B cell (primary cell): ENCODE measurements around the gene DCAF4. TPM values are rescaled to one million over a fixed set of nuclear protein-coding genes. Genes with fewer than 3 reads are reported as not detected.

Experiments
- ATAC-seq: fragments of 200-7000 bp; cut with Tn5 transposase; one replicate; pipeline ENCODE4 v1.10.0; 2021; ENCODE audit warnings: low read depth, mild to moderate bottlenecking, moderate number of reproducible peaks, moderate library complexity
- CTCF ChIA-PET: fragments of 350-600 bp; sonication (Branson Sonifier 250); formaldehyde crosslinking; loops from one replicate; lab custom pipeline; 2021; ENCODE audit warnings: antibody characterized with exemption, inconsistent platforms; lab: Charles Lee
- POLR2A ChIA-PET: fragments of 350-600 bp; sonication (Branson Sonifier 250); formaldehyde crosslinking; loops from one replicate; lab custom pipeline; 2021; ENCODE audit warnings: antibody characterized with exemption; lab: Charles Lee
- DNase-seq: peaks from one replicate; pipeline ENCODE4 v3.0.0; 2013
- H2AFZ ChIP-seq: 2 replicates; pipeline ENCODE4 v1.6.1; 2012; ENCODE audit warnings: mild to moderate bottlenecking, low read depth, low read length; ENCODE audit not compliant: insufficient read depth, poor library complexity, severe bottlenecking
- H3K27ac ChIP-seq, 2 donors: 1 replicate in 1 of 2; 2 replicates in 1 of 2; pipeline ENCODE4 v1.5.1; 2012 to 2013; ENCODE audit warnings: low read length in 2 of 2, mild to moderate bottlenecking in 2 of 2, moderate library complexity in 1 of 2
- H3K27me3 ChIP-seq, 4 experiments: fragments of 200-600 bp in 1 of 4; sonication (generic) in 1 of 4; replicated peaks in 1 of 4; 1 replicate in 2 of 4; 2 replicates in 2 of 4; pipeline versions ENCODE4 v1.6.1 to v1.7.0; 2013 to 2016; ENCODE audit warnings: low read length in 3 of 4, mild to moderate bottlenecking in 2 of 4, mixed read lengths in 1 of 4, moderate library complexity in 1 of 4; ENCODE audit not compliant: insufficient read depth in 4 of 4, control insufficient read depth in 3 of 4; ENCODE audit errors: control extremely low read depth in 1 of 4
- H3K36me3 ChIP-seq, 2 experiments: replicated peaks in 1 of 2; 1 replicate in 1 of 2; 2 replicates in 1 of 2; pipeline versions ENCODE4 v1.6.1 to v1.7.1; 2013; ENCODE audit warnings: low read length in 1 of 2; ENCODE audit not compliant: insufficient read depth in 2 of 2, control insufficient read depth in 1 of 2; ENCODE audit errors: control extremely low read depth in 1 of 2, extremely low read depth in 1 of 2
- H3K4me1 ChIP-seq, 2 donors: fragments of 200-600 bp in 1 of 2; sonication (generic) in 1 of 2; 1 replicate in 1 of 2; 2 replicates in 1 of 2; pipeline versions ENCODE4 v1.5.1 to v1.6.1; 2013 to 2017; ENCODE audit warnings: low read length in 2 of 2; ENCODE audit not compliant: control insufficient read depth in 2 of 2, insufficient read depth in 2 of 2
- H3K4me2 ChIP-seq: replicated peaks from 2 replicates; pipeline ENCODE3; 2012; ENCODE audit warnings: mild to moderate bottlenecking, low read depth, low read length; ENCODE audit not compliant: poor library complexity, severe bottlenecking
- H3K4me3 ChIP-seq, 5 experiments: fragments of 200-600 bp in 1 of 5; sonication (generic) in 1 of 5; 1 replicate in 3 of 5; 2 replicates in 2 of 5; pipeline versions ENCODE4 v1.5.1 to v1.7.0; 2011 to 2016; ENCODE audit warnings: low read length in 4 of 5, mild to moderate bottlenecking in 4 of 5, low read depth in 2 of 5, control low read depth in 1 of 5, moderate library complexity in 1 of 5; ENCODE audit not compliant: insufficient read depth in 1 of 5; ENCODE audit errors: control extremely low read depth in 1 of 5, extremely low read depth in 1 of 5
- H3K79me2 ChIP-seq: fragments of 200-600 bp; sonication (generic); one replicate; pipeline ENCODE4 v1.6.0; 2016; ENCODE audit warnings: low read length; ENCODE audit not compliant: control insufficient read depth, insufficient read depth
- H3K9ac ChIP-seq: fragments of 200-600 bp; sonication (generic); 2 replicates; pipeline ENCODE4 v1.6.1; 2017; ENCODE audit warnings: mild to moderate bottlenecking, low read length, moderate library complexity
- H3K9me3 ChIP-seq, 3 donors: one replicate each; pipeline versions ENCODE4 v1.6.1 to v1.7.1; 2013; ENCODE audit warnings: low read length in 2 of 3; ENCODE audit not compliant: control insufficient read depth in 2 of 3, insufficient read depth in 1 of 3; ENCODE audit errors: control extremely low read depth in 1 of 3
- H4K20me1 ChIP-seq: 2 replicates; pipeline ENCODE4 v1.6.0; 2012; ENCODE audit warnings: mild to moderate bottlenecking, low read length; ENCODE audit not compliant: insufficient read depth, control insufficient read depth, poor library complexity, severe bottlenecking
- H3K27ac Mint-ChIP-seq: one replicate; pipeline ENCODE4 v1.8.0; 2021; ENCODE audit warnings: mixed read lengths
- H3K27me3 Mint-ChIP-seq: one replicate; pipeline ENCODE4 v1.8.0; 2021; ENCODE audit warnings: mixed read lengths
- H3K4me1 Mint-ChIP-seq: one replicate; pipeline ENCODE4 v1.8.0; 2021; ENCODE audit warnings: mixed read lengths
- H3K4me3 Mint-ChIP-seq: one replicate; pipeline ENCODE4 v1.8.0; 2021; ENCODE audit warnings: mixed read lengths
- H3K9me3 Mint-ChIP-seq: one replicate; pipeline ENCODE4 v1.8.0; 2022; ENCODE audit warnings: mixed read lengths; ENCODE audit not compliant: insufficient read depth
- CTCF ChIP-seq: fragments of 200-600 bp; IDR thresholded peaks from one replicate; pipeline ENCODE4 v1.8.0; 2022; ENCODE audit warnings: antibody characterized with exemption, mild to moderate bottlenecking
- EZH2 ChIP-seq: IDR thresholded peaks from 2 replicates; pipeline ENCODE4 v1.6.1; 2012; ENCODE audit warnings: borderline replicate concordance, low read depth, mild to moderate bottlenecking, moderate library complexity, low read length; ENCODE audit not compliant: insufficient read depth, poor library complexity, severe bottlenecking
- WGBS: methylation state at CpG from one replicate; pipeline ENCODE4 v1.1.5; 2013; ENCODE audit warnings: missing lambda C conversion rate; ENCODE audit not compliant: insufficient coverage; 5-methylcytosine and 5-hydroxymethylcytosine counted together
- intact Hi-C: fragments of 100-400 bp; cut with micrococcal nuclease; formaldehyde crosslinking; loops from one replicate; pipeline ENCODE4 v1.10.0; 2022
- polyA plus RNA-seq: library from polyadenylated mRNA; depleted of rRNA; stranded (reverse); fragments of >200 nt; gene quantifications from 2 replicates; pipeline ENCODE4 v1.2.3, GENCODE V29; 2012
- total RNA-seq, 2 donors: library from RNA; stranded (reverse); fragments of 120-200 nt in 1 of 2; gene quantifications; 1 replicate in 1 of 2; 2 replicates in 1 of 2; pipeline versions ENCODE4 v1.2.3 to v1.2.4, GENCODE V29; 2013 to 2022

The DCAF4 gene
- total and polyA plus RNA-seq, 2 donors (not counting 1 experiment from before 2014, with no cell fraction given) = 35.3 to 54.6 TPM

GRCh38 chr14:73007835-73008234 is 81.6 kb downstream of the DCAF4 start:
- Mint-ChIP-seq H3K27me3 (no peaks in the 10 kb centered on the region), H3K4me3 (no peak overlapping the region), H3K9me3 (no peaks in the 10 kb centered on the region), H3K4me1 (no peaks in the 10 kb centered on the region), H3K27ac (no peak overlapping the region)
- Histone ChIP-seq H3K36me3 (peaks cover 6 to 24% of the 10 kb centered on the region in 2 experiments), H3K9ac (no peak overlapping the region), H3K4me2 (no peak overlapping the region), H4K20me1 (peaks cover 21% of the 10 kb centered on the region), H3K27ac (no peak overlapping the region), H3K9me3 (peaks cover 0 to 3% (median 0%) of the 10 kb centered on the region in 3 donors), H2AFZ (no peak overlapping the region), H3K79me2 (peaks cover 61% of the 10 kb centered on the region), H3K4me3 (no peak overlapping the region), H3K4me1 (no peaks in the 10 kb centered on the region), H3K27me3 (no peaks in the 10 kb centered on the region)
- intact Hi-C loops = no loop called here
- ATAC-seq = no peak
- CTCF ChIA-PET = no interaction called here
- POLR2A ChIA-PET = no interaction called here
- no peak for DNase-seq
- 100% methylated on average over 5 of the region's 5 CpGs for WGBS
- TF ChIP-seq EZH2 = no peak
- TF ChIP-seq CTCF = no peak

GRCh38 chr14:73008501-73008900 is 82.2 kb downstream of the DCAF4 start:
- DNase-seq (no peak), ATAC-seq (no peak)
- Histone ChIP-seq H3K4me1 (no peaks in the 10 kb centered on the region), H3K4me3 (no peak overlapping the region), H3K9me3 (peaks cover 0 to 3% (median 0%) of the 10 kb centered on the region in 3 donors), H4K20me1 (peaks cover 21% of the 10 kb centered on the region), H3K27me3 (no peaks in the 10 kb centered on the region), H3K79me2 (peaks cover 64% of the 10 kb centered on the region), H3K4me2 (no peak overlapping the region), H3K9ac (no peak overlapping the region), H3K27ac (no peak overlapping the region), H3K36me3 (peaks cover 10 to 21% of the 10 kb centered on the region in 2 experiments), H2AFZ (no peak overlapping the region)
- no peak for TF ChIP-seq CTCF
- Mint-ChIP-seq H3K27ac (no peak overlapping the region), H3K27me3 (no peaks in the 10 kb centered on the region), H3K4me3 (no peak overlapping the region), H3K9me3 (no peaks in the 10 kb centered on the region), H3K4me1 (no peaks in the 10 kb centered on the region)
- intact Hi-C loops = no loop called here
- WGBS = no CpG with 5 or more reads among the region's 1 CpG
- ChIA-PET POLR2A (no interaction called here), CTCF (no interaction called here)

Other genes starting within 250 kb of the DCAF4 start
- gene DPF3, start 32.4 kb upstream of the DCAF4 start, total RNA-seq = 3.4 and 3.7 TPM in 2 replicates
- gene DPF3, start 32.4 kb upstream of the DCAF4 start, polyA plus RNA-seq = 10.2 and 13.4 TPM in 2 replicates
- 21.2 and 22.3 TPM in 2 replicates for gene ZFYVE1, start 100.6 kb downstream of the DCAF4 start, total RNA-seq
- gene ZFYVE1, start 100.6 kb downstream of the DCAF4 start, polyA plus RNA-seq = 12.5 and 17.6 TPM in 2 replicates
- gene RBM25, start 132.1 kb downstream of the DCAF4 start, total RNA-seq = 137 and 151 TPM in 2 replicates
- 20.2 and 47.9 TPM in 2 replicates for gene RBM25, start 132.1 kb downstream of the DCAF4 start, polyA plus RNA-seq
- 71.6 and 75.9 TPM in 2 replicates for gene PSEN1, start 210.0 kb downstream of the DCAF4 start, total RNA-seq
- gene PSEN1, start 210.0 kb downstream of the DCAF4 start, polyA plus RNA-seq = 10.2 and 19.3 TPM in 2 replicates